Coronary artery (tissue), 2 donors: Measurements from ENCODE around the gene SLC25A21.

ENCODE experiments used
- DNase-seq: peaks from one replicate; pipeline ENCODE4 v3.0.0-alpha.2; 2017; ENCODE audit warnings: low spot score
- H3K27ac ChIP-seq, 2 donors: fragments of 200-600 bp; sonication (generic); one replicate each; pipeline ENCODE4 v1.5.1; 2016 to 2019
- H3K4me3 ChIP-seq: fragments of 200-600 bp; sonication (generic); 2 replicates; pipeline ENCODE4 v1.5.1; 2016; ENCODE audit warnings: mild to moderate bottlenecking, moderate library complexity
- CTCF ChIP-seq: fragments of 200-600 bp; sonication (generic); IDR thresholded peaks from one replicate; pipeline ENCODE4 v1.5.1; 2019; ENCODE audit warnings: antibody characterized with exemption

Gene SLC25A21

GRCh38 chr14:36944307-36945010, 227.9 kb downstream of the SLC25A21 start:
- no peak for DNase-seq
- TF ChIP-seq CTCF = no peak
- no peak overlapping the region for H3K4me3 ChIP-seq
- H3K27ac ChIP-seq = no peak overlapping the region

GRCh38 chr14:36942522-36943245, 229.7 kb downstream of the SLC25A21 start:
- Histone ChIP-seq H3K4me3 (no peak overlapping the region), H3K27ac (no peak overlapping the region)
- DNase-seq = no peak
- TF ChIP-seq CTCF = no peak

- no peak for DNase-seq
- no peak overlapping the region for H3K4me3 ChIP-seq
- peak; percentile 80 for TF ChIP-seq CTCF
- no peak overlapping the region for H3K27ac ChIP-seq
Observed at GRCh38 chr14:36941783-36942521, 230.5 kb downstream of the SLC25A21 start.

GRCh38 chr14:36940476-36940875, 231.9 kb downstream of the SLC25A21 start:
- no peak for DNase-seq
- Histone ChIP-seq H3K27ac (no peak overlapping the region), H3K4me3 (no peak overlapping the region)
- no peak for TF ChIP-seq CTCF

GRCh38 chr14:36939265-36939664, 233.1 kb downstream of the SLC25A21 start:
- no peak for DNase-seq
- TF ChIP-seq CTCF = no peak
- H3K27ac ChIP-seq = no peak overlapping the region
- no peak overlapping the region for H3K4me3 ChIP-seq

GRCh38 chr14:36938678-36939077, 233.7 kb downstream of the SLC25A21 start:
- TF ChIP-seq CTCF = no peak
- Histone ChIP-seq H3K4me3 (no peak overlapping the region), H3K27ac (no peak overlapping the region)
- DNase-seq = no peak
